Inferior parietal cortex (tissue), 1 donor: ENCODE data around the gene OR5B12.
"Not testable (repeated sequence)": the region's sequence is repeated elsewhere in the genome, so short reads cannot be mapped to it uniquely, and the experiment has no call there.

Source experiments
- DNase-seq: peaks from one replicate; pipeline ENCODE4 v3.0.0-alpha.2; 2016; ENCODE audit errors: extremely low spot score

The OR5B12 gene

DNA sequence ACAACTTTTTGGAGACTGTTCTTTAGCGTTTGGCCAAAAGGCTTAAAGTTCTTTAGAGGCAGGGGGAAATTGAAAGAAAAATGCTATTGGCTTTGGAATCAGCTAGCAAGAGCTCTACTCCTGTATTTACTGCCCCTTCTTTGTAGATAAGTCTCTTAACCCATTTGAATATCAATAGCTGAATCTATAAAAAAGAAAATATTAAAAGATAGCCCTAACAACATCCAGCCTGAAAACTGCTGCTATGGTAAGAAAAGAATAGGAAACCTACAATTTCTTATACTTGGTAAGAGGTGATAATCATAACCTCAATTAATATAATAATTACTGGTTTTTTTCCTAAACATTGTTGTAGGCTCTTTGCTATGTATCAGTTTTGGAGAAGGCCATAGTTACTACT is at the start of gene OR5B12:
Gene OR5B12, minus strand, starts transcription at position 101 of the 400 bp plus-strand sequence. CDS start 2,085 bp downstream, outside the sequence.
- no peak for DNase-seq

DNA sequence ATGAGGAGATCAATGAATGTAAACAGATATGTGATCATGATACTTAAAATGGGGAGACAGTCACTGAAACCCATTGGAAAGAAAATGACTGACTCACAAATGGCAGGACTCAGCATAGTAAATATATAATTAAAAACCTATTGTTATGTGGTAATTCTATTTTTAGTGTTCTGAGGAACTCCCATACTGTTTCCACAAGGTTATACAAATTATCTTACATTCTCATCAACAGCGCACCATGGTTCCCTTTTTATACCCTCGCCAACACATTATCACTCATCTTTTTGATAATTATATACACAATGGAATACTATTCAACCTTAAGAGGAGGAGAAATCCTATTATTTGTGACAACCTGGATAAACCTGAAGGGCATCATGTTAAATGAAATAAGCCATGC is 48.8 kb upstream of the OR5B12 start:
- no peak for DNase-seq

- no peak for DNase-seq
Observed at GRCh38 chr11:58487170-58487569, 45.1 kb upstream of the OR5B12 start.

DNA sequence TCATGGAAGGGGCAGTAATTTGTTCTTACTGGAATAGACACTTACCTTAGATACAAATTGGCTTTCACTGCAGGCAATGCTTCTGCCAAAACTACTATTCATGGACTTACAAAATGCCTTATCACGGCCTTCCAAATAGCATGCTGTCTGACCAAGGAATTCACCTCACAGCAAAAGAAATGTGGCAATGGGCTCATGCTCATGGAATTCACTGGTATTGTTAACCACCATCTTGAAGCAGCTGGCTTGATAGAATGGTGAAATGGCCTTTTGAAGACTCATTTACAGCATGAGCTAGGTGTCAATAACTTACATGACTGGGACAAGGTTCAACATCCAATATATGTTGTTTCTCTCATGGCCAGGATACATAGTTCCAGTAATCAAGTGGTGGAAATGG is 43.9 kb upstream of the OR5B12 start:
- DNase-seq, result no peak

DNA sequence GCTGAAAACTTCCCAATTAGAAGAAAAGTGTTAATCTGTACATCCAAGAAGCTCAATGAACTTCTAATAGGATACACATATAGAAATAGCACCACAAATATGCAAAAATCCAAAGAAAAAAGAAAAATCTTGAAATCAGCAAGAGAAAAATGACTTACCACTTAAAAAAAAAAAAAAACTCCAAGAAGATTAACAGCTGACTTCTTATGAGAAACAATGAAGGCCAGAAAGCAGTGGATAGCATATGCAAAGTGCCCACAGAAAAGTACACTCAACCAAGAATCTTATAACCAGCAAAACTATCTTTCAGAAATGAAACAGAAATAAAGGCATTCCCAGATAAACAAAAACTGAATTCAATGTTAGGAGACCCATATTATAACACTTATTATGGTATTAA is 29.9 kb upstream of the OR5B12 start:
- no peak for DNase-seq

DNA sequence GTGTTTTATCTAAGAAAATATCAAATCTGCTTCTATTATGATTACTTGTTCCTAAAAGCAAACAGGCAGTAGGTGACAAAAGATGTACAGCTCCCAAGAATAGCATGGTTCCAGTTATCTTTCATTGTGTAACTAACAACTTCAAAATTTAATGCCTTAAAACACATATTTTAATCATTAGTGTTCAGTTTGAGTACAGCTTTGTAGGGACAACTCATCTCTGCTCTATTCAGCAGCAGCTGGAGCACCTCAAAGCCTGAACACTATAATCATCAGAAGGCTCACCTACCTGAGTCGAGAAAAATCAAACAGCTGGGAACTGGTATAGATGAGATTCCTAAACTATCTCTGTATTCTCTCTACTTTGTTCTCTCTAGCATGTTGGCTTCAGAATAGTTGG is 24.3 kb upstream of the OR5B12 start:
- DNase-seq, result no peak

DNA sequence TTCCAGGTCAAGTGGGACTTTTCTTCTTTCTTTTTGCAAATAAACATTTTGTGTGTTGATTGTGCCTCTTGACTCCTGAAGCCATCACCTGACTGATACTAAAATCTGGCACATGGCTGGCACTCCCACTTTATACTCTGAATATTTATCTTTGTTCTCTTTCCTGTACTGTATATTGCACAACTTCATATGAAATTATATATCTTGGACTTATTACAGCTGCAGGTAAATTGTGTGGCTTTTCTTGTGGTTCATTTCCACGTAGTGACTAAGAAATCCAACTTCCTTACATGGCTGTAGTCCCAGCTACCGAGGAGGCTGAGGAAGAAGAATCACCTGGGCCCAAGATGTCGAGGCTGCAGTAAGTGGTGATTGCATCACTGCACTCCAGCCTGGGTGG is 23.7 kb upstream of the OR5B12 start:
- no peak for DNase-seq

DNA sequence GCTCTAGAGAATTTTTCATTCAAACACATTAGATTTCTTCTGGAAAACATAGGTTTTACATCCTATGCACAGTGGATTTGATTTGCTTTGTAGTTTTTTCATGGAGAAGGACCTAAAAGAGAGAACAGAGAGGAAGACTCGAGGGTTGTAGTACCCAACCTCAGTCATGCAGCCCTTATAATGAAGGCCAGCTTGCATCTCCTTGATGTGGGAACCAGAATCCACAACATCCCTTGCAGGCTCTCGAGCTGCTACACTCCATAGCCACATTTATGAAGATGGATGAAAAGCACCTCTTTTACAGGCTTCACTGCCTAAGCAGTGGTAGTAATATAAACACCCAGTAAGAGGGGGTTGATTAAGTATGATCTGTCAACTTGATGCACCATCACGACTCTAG is 9.5 kb upstream of the OR5B12 start:
- DNase-seq, result no peak

- no peak for DNase-seq
Observed at GRCh38 chr11:58446294-58446693, 4.3 kb upstream of the OR5B12 start.

GRCh38 chr11:58444300-58444699 is 2.3 kb upstream of the OR5B12 start:
- DNase-seq, result no peak

- DNase-seq, result no peak
Observed at GRCh38 chr11:58438486-58438885, 3.5 kb downstream of the OR5B12 start.

- no peak for DNase-seq
Observed at GRCh38 chr11:58434217-58434616, 7.8 kb downstream of the OR5B12 start.

GRCh38 chr11:58433638-58434203 is 8.3 kb downstream of the OR5B12 start:
- DNase-seq, result no peak

DNA sequence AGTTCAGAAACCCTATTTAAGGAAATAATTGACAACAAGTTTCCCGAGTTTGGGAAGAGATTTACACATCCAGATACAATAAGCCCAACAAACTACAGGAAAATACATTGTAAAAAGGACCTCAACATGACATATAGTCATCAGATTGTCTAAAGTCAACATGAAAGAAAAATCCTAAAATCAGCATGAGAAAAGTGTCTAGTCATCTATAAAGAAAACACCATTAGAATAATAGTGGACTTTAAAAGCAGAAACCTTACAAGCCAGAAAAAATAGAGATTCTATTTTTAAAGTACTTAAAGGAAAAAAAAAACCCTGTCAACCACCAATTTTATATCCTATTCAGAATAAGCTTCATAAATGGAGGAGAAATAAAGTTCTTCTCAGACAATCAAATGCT is 12.8 kb downstream of the OR5B12 start:
- DNase-seq, result no peak

- no peak for DNase-seq
Observed at GRCh38 chr11:58428021-58428420, 14.0 kb downstream of the OR5B12 start, which contains the start of gene OR5B2. Gene OR5B2, minus strand, starts transcription at chr11:58428121. Its CDS starts 4,860 bp downstream, at chr11:58423261.

GRCh38 chr11:58406774-58407173 is 35.3 kb downstream of the OR5B12 start, which contains the start of gene OR5B3:
Gene OR5B3, minus strand, starts transcription at chr11:58406874. Its CDS starts 3,465 bp downstream, at chr11:58403409.
- no peak for DNase-seq

- DNase-seq, result not testable (repeated sequence)
Observed at GRCh38 chr11:58399622-58400021, 42.4 kb downstream of the OR5B12 start.

DNA sequence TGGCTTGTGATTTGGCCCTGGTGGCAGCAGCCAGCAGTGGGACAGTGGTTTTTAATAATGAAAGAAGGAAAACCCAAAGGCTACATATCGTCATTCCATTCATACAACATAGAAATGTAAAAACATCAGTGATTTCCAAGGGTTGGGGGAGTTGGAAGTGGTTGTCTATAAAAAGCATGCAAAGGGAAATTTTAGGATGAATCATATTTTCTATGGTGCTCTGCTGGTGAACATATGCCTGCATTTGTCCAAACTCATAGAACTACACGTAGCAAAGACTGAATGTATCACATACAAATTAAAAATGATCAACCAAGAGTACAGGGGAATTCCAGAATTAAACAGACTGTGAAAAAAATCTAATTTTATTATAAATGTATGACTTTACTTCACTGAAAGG is 46.5 kb downstream of the OR5B12 start:
- no peak for DNase-seq

DNA sequence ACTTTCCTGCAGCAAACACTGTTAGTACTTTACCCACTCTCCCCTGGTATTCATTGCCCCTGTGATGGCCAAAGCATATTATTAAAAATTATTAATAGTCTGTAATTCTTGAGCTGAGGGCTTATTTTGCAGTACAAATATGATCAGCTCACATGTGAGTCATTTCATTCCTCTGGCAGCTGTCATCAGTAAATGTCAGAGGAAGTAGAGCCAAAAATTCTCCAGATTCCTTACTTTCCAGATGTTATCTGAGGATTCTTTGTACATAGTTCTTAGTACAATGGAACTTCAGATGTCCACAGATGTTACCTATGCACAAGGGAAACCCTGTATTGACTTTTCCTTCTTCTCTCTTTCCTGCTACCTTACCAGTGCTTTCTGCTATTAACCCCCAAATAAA is 47.8 kb downstream of the OR5B12 start:
- DNase-seq, result no peak

- DNase-seq, result no peak
Observed at GRCh38 chr11:58392746-58393145, 49.3 kb downstream of the OR5B12 start.

GRCh38 chr11:58391879-58392278 is 50.2 kb downstream of the OR5B12 start:
- DNase-seq, result no peak

DNA sequence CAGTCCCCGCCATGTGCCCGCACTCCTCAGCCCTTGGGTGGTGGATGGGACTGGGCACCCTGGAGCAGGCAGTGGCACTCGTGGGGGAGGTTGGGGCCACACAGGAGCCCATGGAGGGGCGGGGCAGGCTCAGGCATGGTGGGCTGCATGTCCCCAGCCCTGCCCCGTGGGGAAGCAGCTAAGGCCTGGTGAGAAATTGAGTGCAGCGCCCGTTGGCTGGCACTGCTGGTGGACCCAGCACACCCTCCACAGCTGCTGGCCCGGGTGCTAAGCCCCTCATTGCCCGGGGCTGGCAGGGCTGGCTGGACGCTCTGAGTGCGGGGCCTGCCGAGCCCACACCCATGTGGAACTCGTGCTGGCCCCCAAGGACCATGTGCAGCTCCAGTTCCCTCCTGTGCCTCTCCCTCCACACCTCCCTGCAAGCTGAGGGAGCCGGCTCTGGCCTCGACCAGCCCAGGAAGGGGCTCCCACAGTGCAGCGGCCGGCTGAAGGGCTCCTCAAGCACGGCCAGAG is 51.4 kb downstream of the OR5B12 start:
- no peak for DNase-seq
